NCI-H1092 (cell line): ENCODE measurements around the gene PYDC2.
"Not testable (repeated sequence)": the region's sequence is repeated elsewhere in the genome, so short reads cannot be mapped to it uniquely, and the experiment has no call there.

Experiments
- DNase-seq: peaks from one replicate; lab custom pipeline; 2025; lab: John Stamatoyannopoulos, UW

Gene PYDC2

GRCh38 chr3:191470545-191470944 is 9.6 kb downstream of the PYDC2 start:
- no peak for DNase-seq

- DNase-seq, result no peak
Observed at GRCh38 chr3:191473661-191474198, 12.8 kb downstream of the PYDC2 start.

DNA sequence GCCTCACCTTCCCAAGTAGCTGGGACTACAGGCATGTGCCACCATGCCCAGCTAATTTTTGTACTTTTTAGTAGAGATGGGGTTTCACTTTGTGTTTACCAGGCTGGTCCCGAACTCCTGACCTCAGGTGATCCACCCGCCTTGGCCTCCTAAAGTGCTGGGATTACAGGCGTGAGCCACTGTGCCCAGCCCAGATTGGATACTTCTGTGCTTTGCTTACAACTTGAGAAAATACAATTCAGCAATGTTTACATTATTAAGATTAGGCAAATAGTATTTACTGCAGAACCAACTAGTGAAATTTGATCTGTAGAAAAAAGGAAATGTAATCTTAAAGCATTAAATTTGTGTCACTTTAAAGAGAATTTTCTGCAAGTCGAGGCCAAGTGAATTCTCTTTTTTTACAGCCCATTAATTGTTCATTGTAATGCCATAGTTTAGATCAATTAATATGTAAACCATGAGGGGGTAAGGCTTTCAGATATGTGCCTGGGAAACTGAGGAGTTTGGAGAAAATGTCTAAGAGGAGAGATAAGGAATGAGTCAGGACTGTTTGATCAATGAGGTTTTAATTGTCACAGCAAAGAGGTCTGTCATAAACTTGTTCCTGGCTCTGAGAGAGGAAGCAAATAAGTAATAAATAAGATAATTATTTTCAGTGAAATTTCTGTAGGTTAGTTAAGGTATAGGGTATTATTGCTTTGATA is 15.3 kb downstream of the PYDC2 start:
- no peak for DNase-seq

GRCh38 chr3:191483994-191484393 is 23.0 kb downstream of the PYDC2 start:
- DNase-seq, result not testable (repeated sequence)

- DNase-seq, result no peak
Observed at GRCh38 chr3:191484461-191484860, 23.5 kb downstream of the PYDC2 start.

GRCh38 chr3:191492601-191493000 is 31.6 kb downstream of the PYDC2 start:
- DNase-seq, result no peak

- no peak for DNase-seq
Observed at GRCh38 chr3:191493336-191493735, 32.4 kb downstream of the PYDC2 start.

DNA sequence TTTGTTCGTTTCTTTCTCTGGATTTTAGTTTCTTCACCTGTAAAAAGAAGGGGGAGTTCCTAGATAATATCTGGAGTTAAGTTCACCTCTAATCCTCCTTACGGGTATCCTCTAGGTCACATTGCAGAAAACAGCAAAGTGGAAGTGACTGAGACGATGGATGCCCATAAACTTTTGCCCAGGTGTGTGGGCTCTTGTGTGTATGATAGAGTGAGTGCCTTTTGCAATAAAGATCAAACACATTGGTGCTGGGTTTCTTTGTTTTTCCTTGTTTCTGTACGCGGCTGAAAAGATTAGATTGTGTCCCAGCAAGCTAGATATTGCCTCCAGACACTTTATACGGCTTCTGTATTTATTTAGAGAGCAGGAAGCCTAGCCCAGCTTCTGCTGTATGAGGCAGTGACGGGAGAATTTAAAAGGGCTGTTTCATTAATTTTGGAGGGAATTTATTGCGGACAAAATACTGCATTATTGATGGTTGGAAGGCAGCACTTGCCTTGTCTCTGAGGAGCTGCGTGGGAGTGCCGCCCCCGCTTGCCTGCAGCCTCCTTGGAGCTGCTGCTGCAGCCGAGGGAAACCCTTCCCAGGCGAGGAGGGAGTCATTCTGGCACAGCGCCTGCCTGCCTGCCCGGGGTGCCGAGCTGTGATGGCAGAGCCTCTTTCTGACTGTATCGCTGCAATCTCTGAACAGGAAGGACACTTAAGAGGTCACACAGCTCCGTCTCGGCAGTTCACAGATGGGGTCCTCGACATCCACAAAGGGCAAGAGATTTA is 38.5 kb downstream of the PYDC2 start:
- peak; percentile 56 for DNase-seq

DNA sequence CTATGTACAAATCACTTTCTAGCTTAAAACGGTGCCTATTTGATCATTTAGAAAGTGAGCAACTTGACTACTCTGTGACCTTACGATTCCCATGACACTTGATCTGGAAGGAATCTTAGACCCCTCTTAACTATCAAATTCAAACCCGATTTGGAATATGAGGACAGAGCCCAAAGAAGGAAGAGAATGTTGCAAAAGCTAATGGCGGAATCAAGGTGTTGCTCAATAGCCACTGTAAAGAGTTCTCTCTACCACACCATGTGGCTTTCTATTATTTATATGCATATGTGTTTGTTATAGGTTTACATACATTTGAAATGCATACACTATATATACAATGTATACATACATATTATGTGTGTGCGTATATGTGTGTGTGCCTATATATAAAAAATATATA is 39.9 kb downstream of the PYDC2 start:
- DNase-seq, result no peak

GRCh38 chr3:191502583-191502982 is 41.6 kb downstream of the PYDC2 start:
- DNase-seq, result no peak

GRCh38 chr3:191509078-191509477 is 48.1 kb downstream of the PYDC2 start:
- no peak for DNase-seq
